A673 (cell line): ENCODE measurements around the gene TTC38.

Source experiments
- CTCF ChIP-seq: fragments of 300-800, 200-600 bp; sonication (generic); conservative IDR thresholded peaks from 2 replicates; pipeline ENCODE4 v1.5.1; 2017; ENCODE audit warnings: low read depth, mild to moderate bottlenecking, antibody characterized with exemption, low read length, moderate library complexity, mixed read lengths
- EZH2 ChIP-seq: fragments of 200-600 bp; sonication (generic); IDR thresholded peaks from 2 replicates; pipeline ENCODE4 v1.6.1; 2017; ENCODE audit warnings: borderline replicate concordance, low read depth, mild to moderate bottlenecking, mixed read lengths, antibody characterized with exemption, low read length; ENCODE audit not compliant: poor library complexity, severe bottlenecking

- no peak for TF ChIP-seq CTCF
- TF ChIP-seq EZH2 = no peak
Observed at GRCh38 chr22:46287873-46288751, 20.3 kb downstream of the TTC38 start.
